ENCODE measurements around the gene UBAC2. TPM values are rescaled to one million over a fixed set of nuclear protein-coding genes. Genes with fewer than 3 reads are reported as not detected.

Gene UBAC2
- total and polyA plus RNA-seq, 2 donors (not counting 3 experiments of a cell fraction or from before 2014, with no cell fraction given) = 45.7 to 54.4 TPM

DNA sequence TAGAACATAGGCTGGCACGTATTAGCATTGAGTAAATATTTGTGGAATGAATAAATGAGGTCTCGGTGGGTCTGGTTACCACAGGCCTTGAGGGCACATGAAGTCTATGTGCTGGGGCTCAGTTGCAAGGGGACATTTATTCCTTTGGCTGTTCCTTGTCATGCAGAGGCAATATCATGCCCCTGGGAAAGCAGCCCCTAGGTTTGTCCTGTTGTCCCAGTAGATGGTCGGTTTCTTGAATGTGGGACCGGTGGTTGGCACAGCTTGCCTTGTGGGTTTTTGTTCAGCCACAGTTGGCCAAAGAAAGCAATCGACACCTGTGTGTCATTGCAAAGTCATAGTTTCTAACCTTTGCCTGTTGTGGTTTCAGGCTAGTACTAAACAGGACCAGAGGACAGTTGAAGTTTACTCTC lies 131.2 kb downstream of the UBAC2 start:
- Histone ChIP-seq H3K27ac (ENCODE audit: insufficient read depth, low read depth, low read length) (no peak overlapping the region), H3K9me1 (replicated peaks; ENCODE audit: control insufficient read depth, extremely low read depth, insufficient read depth, low read length) (no peaks in the 10 kb centered on the region), H3K79me2 (ENCODE audit: control insufficient read depth, insufficient read depth, low read length) (no peaks in the 10 kb centered on the region), H3K9ac (replicated peaks; ENCODE audit: extremely low read depth, insufficient read depth, low read length) (no peak overlapping the region), H3K9me3 (replicated peaks; ENCODE audit: control insufficient read depth, insufficient read depth, low read length) (no peaks in the 10 kb centered on the region), H3K4me2 (ENCODE audit: insufficient read depth, low read length) (no peak overlapping the region), H3K27me3 (ENCODE audit: control insufficient read depth in 2 of 2, insufficient read depth in 2 of 2, low read length in 2 of 2) (no peaks in the 10 kb centered on the region), H3K4me3 (replicated peaks in 1 of 3; ENCODE audit: insufficient read depth in 1 of 3, low read depth in 1 of 3, low read length in 3 of 3) (no peak overlapping the region), H4K20me1 (replicated peaks; ENCODE audit: control insufficient read depth, extremely low read depth, insufficient read depth, low read length) (no peaks in the 10 kb centered on the region), H3K36me3 (ENCODE audit: control insufficient read depth in 2 of 2, extremely low read depth in 1 of 2, insufficient read depth in 2 of 2, low read length in 2 of 2) (no peaks in the 10 kb centered on the region), H2AFZ (ENCODE audit: low read depth, low read length) (no peak overlapping the region), H3K4me1 (ENCODE audit: control insufficient read depth, extremely low read depth, insufficient read depth, low read length) (no peaks in the 10 kb centered on the region)
- ChIA-PET CTCF (interaction anchor here (1.7 kb wide), 1 partner anchor 25 kb away, joined by 4 read pairs; the partner anchor contains the start of gene GPR183), POLR2A (no interaction called here)
- no TSS peak for BruUV-seq (replicated peaks)
- DNase-seq (ENCODE audit: low read depth, low spot score) = no peak
- dilution Hi-C loops (cut with MboI; ENCODE audit: extremely low pct_ligation_motif_present, low sequenced_read_pairs) (no loop called here), intact Hi-C loops (cut with micrococcal nuclease) (no loop called here)
- FAIRE-seq = no peak
- TF ChIP-seq EZH2 (IDR thresholded peaks at IDR 0.05; ENCODE audit: borderline replicate concordance, low read depth, low read length, severe bottlenecking) = no peak
- no peak for TF ChIP-seq POLR2A (IDR thresholded peaks at IDR 0.05; ENCODE audit: low read depth, low read length)
- TF ChIP-seq, protein P1, sequence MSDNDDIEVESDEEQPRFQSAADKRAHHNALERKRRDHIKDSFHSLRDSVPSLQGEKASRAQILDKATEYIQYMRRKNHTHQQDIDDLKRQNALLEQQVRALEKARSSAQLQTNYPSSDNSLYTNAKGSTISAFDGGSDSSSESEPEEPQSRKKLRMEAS (IDR thresholded peaks at IDR 0.05; ENCODE audit: insufficient read depth, insufficient read length) = no peak
- no peak for TF ChIP-seq GATA2 (IDR thresholded peaks at IDR 0.05; ENCODE audit: insufficient read depth, insufficient read length, low read depth, low read length)
- TF ChIP-seq, protein P2, sequence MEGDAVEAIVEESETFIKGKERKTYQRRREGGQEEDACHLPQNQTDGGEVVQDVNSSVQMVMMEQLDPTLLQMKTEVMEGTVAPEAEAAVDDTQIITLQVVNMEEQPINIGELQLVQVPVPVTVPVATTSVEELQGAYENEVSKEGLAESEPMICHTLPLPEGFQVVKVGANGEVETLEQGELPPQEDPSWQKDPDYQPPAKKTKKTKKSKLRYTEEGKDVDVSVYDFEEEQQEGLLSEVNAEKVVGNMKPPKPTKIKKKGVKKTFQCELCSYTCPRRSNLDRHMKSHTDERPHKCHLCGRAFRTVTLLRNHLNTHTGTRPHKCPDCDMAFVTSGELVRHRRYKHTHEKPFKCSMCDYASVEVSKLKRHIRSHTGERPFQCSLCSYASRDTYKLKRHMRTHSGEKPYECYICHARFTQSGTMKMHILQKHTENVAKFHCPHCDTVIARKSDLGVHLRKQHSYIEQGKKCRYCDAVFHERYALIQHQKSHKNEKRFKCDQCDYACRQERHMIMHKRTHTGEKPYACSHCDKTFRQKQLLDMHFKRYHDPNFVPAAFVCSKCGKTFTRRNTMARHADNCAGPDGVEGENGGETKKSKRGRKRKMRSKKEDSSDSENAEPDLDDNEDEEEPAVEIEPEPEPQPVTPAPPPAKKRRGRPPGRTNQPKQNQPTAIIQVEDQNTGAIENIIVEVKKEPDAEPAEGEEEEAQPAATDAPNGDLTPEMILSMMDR (IDR thresholded peaks at IDR 0.05; ENCODE audit: extremely low read depth in 1 of 2, insufficient read depth in 1 of 2, low read depth in 1 of 2, low read length in 2 of 2) = no peak
- no peak for TF ChIP-seq MYC (IDR thresholded peaks at IDR 0.05; ENCODE audit: low read depth, low read length)
- TF ChIP-seq POLR2AphosphoS5 (IDR thresholded peaks at IDR 0.05; ENCODE audit: insufficient read depth, low read depth, low read length) = no peak
- no peak for TF ChIP-seq FOS (IDR thresholded peaks at IDR 0.05; ENCODE audit: borderline replicate concordance, insufficient read depth, low read length)
- no peak for TF ChIP-seq JUN (IDR thresholded peaks at IDR 0.05; ENCODE audit: borderline replicate concordance, insufficient read depth, insufficient read length, low read depth)
